Measurements from ENCODE around the gene LRRC4C.

Gene LRRC4C

DNA sequence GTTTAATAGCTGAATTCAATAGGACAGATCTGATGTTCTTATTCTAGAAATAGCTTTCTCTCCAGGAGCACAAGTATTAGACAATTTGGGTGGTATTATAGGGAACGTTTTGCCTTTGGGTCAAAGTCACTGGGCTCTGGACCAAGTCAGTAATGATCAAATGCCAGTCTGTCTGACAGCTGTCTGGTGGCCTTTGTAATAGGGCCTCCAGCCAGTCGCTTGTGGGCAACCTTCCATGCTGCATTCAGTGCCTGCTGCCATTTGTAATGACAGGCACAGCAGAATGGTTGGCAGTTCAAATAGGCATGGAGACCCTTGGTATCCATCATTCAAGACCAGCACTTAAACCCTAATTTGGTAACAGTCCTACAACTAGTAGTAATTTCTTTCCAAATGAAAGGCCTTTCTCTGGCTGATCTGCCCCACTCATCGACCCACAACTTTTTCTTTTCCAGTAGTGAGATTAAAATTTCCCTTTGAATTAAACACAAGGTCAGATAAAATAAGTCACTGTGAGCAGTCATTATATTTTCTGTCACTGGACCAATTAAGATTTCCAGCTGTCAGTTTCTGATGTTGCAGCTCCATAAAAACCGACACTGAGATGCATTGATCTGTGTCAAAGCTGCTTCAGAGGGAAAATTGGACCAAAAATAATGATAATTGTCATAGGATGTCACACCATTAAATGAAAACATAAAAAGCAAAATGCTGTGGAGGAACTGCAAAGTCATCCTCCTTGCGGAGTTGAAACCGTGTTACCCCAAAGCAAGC lies 1038.1 kb downstream of the LRRC4C start:
- DNase-seq: no peak

DNA sequence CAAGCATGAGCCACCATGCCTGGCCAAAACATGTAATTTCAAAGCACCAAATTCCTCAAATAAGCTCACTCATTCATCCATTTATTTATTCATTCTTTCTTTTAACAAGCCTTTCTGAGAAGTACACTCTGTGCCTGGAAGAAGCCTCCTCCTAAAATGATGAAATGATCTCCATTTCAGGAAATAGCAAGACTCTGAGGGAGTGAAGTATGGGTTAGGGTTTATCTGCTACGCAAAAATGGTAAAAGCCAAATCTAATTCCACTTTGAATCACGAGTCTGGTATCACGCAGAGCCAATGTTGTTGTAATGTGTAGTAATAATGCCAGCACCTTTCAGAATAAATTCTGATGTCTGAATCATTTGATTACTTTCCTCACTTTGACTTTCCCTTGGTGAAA lies 1041.8 kb downstream of the LRRC4C start:
- no peak for DNase-seq

DNA sequence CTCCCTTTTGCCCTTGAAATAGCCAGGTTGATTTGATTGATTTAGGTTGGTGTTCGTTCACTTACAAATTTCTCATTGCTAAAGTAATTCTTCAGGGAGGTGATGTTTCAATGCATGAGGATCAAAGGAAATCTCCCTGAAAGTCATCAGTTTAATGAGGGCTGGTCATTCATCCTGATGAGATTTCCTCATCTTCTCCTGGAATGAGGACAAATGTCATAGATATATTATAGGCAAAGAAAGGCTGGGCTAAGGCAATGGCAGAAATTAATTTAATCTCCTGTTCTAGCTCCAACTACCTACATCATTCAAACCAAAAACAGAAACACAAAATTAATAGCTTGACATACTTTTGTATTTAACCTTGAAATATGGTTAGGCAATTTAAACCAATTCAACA lies 1052.1 kb downstream of the LRRC4C start:
- DNase-seq: no peak

DNA sequence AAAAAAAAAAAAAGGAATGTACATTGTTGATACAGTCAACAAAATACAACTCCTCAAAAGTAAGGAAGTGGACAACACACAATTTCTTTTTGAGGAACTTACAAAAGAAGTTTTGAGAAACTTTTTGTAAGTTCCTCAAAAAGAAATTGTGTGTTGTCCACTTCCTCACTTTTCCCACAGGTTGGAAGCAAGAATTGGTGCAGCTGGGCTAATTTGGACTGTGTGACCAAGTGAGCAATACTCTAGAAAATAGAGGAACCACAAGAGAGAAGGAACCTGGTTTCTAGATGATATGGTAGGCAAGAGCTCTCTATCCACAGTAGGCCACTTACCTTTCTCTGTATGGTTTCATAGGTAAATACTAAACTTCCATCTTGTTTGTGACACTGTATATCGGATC lies 1053.8 kb downstream of the LRRC4C start:
- no peak for DNase-seq

DNA sequence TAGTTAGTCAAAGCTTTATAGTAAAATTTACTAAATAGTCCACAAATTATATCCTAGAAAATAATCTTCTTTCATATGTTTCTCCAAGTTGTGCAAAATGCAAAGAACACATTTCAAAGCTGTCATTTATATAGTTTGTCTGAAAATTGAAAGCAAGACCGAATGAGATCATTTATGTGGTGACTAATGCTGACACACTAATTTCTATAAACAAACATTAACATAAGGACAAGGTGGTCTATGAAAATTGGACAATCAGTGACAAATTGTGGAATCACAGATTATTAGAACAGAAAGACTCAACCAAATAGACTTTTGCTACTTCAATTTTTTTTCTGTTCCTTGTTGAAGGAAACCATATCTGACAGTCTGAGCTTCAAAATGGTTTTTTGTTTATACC lies 1056.1 kb downstream of the LRRC4C start:
- no peak for DNase-seq

DNA sequence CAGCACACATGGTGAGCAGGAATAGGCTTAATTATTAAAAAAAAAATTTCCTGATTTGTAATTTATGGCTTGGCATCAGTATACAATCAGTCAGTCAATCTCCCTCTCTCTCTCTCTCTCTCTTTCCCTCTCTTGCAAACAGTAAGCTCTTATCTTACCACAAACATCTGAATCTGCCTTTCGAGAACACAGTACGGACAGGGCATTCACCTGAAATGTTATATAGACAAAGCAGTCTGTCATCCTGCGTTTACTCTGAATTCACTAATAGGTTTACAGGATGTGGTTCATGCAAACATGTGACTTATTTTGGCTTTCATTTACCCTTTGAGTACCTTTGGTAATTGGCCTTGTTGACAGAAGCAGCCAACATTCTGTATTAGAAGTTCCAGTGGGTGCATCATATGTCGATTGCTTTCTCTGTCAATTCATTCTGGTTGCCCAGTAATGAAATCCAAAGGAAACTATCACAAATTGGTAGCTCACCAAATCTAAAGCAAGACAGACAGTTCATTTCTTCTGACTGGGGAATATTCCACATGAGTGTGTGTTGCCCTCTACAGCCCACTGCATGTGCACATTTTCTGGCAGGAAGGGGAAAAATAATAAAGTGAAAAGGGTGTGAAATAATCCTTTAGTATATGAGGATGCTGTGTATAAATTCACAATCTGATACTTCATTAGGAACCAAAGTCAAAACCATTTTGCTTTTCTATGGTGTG lies 1058.2 kb downstream of the LRRC4C start:
- DNase-seq: no peak

DNA sequence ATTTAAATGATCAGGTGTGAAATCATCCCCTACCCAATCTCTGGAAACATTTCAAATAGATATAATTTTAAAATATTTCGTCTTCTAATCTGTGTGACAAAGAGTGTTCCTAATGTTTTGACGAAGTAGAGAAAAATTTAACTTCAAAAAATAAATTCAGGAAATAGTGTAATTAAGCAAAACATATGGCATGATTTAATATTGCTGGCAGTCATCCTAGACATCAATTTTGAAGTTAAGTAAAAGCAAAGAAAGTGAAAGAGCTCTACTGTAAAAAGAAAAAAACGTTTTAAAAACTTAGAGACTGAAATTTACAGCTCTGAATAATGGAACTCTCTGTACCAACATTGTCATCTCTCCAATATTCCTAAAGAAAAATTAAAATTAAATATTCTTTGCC lies 1062.3 kb downstream of the LRRC4C start:
- DNase-seq: no peak

DNA sequence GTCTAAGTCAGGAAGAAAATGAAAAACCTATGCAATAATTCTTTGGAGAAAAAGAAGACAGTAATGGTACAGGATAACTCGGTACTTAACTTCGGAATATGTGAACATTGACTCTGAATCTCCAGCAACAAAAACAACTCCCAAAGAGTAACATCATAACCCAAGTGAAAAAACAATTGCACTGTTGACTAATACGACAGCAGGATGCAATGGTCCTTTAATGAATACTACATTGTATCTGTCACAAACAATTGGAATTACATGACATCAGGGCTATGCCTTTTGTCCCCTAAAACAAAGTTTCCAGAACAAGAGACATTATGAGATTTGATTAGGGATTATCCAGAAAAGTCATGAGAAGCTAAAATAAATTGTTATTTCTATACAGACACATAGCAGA lies 1065.9 kb downstream of the LRRC4C start:
- no peak for DNase-seq

DNA sequence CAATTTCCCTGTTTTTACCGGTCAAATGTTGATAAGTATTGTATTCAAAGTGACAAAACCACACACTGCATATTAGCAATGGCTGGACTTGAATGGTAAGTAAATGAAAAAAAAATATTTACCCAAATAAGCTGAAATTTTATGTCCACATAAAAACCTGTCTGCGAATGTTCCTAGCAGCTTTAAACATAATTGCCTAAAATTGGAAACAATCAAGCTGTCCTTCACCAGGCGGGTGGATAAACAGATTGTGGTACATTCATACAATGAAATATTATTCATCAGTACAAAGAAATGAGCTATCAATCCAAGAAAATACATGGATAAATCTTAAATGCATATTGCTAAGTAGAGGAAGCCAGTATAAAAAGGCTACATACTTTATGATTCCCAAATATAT lies 1067.8 kb downstream of the LRRC4C start:
- no peak for DNase-seq

DNA sequence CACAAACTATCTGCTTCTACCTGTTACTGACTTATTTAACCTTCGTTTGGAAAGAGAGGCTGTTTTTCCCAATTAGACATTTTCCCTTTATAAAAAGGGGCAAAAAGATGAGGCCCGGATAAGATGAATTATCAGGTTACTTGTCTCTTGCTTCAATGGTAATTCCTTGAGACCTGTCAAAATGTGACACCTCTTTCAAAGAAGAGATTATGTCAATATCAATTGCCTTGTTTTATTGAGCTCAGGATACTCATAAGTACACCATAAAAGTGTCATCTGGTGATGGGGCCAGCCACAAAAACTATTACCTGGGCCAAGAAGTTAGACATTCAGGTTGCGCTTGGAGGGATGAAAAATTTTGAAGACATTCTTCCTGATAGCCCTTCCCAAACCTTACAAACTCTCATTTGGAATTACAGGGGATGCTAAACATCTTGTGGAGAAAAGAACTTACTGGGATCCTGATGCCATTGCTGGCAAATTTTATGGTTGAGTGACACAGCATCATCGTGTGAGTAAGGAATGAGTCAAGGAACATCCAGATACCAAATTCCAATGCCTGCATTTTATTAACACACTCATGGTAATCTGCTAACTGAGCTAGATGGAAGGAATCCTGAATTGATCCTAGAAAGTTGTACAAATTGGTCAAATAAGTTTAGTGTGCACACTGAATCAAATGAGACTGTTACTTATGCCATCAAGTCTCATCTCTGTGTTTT lies 1071.2 kb downstream of the LRRC4C start:
- DNase-seq: no peak

DNA sequence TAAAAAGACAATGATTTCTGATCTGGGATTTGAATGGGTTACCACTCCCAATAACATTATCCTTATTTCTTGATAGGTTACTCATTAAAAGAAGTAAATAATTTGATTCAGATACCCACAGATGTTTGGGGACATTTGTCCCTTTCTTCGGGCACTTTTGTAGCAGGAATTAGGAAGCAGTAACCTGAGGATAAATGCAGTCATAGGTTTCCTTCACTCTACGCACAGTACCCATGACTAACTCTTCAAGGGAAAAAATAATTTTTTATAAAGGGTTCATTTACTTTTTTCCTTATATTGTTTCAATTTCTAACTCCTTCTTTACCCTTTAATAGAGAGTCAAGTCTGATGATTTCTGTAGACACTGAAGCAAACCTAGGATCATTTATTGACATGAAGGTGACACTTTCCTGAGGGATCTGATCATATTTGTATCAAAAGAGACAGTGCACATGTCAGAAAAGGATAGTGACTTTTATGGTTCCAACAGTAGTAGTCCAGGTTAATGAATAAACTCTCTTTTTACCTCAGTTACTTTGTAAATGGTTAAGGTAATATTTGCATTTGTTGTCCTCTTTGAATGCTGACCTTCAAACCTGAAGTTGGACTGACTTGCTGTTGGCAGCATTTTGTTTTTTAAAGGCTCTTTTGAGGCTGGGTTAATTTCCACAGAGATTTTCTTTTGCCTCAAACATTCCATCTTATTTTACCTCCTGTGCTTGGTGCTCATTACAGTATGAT lies 1072.0 kb downstream of the LRRC4C start:
- DNase-seq: no peak

DNA sequence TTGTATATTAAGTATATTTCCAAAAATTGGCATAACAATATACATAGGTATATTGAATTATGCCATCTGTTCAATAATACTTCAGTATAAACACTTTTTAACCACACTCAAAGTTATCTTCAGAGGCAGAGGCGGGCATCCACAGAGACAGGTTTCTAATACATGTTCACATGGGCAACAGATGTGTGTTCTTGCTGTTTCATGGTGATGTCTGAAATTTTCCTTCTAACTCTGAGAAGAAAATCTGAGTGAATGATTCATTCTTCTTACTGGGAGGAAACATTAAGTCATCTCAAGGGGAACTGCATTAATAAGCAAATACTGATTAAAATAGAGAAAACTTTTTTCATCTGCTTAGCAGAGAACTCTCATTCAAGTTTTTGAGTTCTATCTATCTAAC lies 1074.5 kb downstream of the LRRC4C start:
- no peak for DNase-seq

DNA sequence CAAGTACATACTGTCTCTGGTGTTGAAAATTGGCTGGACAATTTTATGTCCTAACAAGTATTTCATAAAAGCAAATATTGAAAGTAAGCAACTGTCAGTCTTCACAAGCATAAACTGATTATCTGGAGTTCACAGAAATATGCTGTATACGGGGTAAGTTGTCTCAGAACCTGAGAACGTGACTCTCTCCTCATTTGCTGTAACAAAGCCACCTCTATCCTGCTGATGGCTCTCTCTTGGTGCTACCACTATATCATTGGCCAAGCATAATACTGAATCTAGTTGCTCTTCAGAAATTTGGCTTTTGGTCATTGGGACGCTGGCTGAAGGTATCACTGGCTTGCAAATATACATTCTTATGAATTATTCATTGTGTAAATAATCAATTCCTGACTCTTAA lies 1078.0 kb downstream of the LRRC4C start:
- DNase-seq: no peak

DNA sequence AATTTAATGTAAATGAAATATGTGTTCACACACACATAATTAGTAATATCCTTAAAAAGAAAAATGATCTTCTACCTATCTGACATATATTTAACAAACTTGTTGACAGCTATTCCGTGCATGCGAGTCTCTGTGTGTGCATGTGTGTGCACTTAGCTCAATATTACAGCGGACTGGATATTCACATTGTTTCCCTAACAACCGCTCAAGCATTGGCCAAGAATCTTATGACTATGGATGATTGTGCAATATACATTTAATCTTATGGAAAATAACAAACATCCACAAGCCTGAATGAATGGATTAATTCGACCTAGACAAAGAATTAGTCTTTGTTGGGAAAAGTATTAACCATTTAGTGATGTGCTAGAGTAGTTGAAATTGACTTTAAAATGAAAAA lies 1078.6 kb downstream of the LRRC4C start:
- DNase-seq: no peak

DNA sequence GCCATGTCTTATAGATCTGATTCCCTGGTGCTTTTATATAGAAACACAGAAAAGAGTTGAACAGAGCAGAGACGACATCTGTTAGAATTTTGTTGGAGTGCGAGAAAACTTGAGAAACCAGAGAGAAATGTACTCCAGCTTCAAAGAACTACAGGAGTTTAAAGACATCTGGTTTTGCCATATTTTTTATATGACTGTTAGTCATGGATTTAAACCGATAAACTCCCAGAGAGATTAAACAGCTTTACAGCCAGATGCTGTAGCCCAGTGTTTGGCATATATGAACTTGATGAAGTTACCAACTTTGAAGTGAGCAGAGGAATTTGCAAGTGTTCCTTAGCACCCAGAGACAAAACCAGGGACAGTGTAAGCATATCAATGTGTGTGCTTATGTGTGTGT lies 1083.1 kb downstream of the LRRC4C start:
- no peak for DNase-seq

DNA sequence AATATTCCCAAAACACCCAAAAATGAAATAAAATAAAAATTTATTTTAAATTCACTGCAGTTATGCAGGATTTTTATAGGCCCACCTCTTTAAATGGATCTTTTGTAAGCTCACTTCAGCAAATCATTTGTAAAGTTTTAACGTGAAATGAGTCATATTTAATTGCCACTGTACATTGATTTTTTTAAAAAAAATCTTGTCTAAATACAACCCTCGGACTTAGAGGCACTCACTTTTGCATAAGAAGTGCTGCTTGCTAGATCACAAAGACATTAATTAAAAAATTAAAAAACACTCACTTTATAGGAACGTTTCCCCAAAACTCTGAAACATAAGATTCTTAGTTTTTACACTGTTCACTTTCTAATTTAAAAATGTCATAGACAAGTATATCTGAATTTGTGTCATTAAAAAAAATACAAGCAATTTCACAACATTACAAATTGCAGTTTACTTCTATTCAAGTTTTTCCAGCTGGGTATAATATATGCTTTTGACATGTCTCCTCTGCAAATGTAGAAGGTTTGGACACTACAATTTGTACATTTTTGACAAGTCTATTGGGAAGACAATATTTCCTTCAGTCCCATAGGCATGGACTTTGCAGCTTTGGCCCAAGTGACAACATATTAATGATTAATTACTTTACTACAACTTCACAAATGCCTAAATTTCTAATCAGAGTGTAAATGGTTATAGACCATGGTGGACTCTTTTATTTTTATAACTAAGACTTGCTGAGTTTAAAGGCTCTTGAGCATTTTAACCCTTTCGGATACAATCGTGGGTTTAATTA lies 1088.4 kb downstream of the LRRC4C start:
- no peak for DNase-seq

DNA sequence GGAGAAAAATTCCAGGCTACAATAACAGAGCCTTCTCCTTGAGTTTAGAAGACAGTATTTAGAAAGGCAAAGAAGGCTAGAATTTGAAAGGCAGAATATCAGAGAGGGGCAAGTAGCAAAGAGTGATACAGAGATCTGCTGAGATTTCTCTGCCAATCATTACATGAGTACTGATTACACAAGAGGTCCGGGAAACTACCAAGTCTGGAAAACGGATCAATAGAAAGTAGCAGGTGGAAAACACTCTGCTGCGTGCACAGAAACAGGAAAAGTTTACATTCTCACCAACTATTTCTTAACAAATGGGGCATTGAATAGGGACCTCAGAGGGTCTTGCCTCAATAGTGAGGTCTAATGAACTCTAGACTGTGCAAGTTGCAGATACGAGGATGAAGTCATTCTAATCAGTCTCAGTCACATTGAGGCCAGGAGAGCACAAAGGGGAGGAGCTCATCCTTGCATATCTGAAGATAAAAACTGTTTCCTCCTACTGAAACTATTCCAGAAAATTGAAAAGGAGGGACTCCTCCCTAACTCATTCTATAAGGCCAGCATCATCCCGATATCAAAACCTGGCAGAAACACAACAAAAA lies 1099.2 kb downstream of the LRRC4C start:
- DNase-seq: no peak

DNA sequence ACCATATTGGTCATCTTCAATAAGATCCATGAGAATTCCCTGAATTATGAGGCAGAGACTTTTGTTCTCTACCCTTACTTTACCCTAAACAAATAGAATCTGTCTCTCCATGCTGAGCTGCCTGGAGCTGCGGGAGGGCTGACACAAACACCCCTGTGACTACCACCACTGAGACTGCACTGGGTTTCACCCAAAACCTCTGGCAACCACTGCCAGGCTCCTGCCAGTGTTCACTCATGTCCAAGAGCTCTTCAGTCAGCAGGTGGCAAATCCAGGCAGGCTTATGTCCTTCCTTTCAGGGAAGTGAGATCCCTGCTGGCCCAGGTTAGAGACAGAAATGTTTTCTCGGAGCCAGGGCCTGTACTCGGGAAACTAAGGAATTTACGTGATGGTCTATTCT lies 1105.3 kb downstream of the LRRC4C start:
- DNase-seq: no peak

DNA sequence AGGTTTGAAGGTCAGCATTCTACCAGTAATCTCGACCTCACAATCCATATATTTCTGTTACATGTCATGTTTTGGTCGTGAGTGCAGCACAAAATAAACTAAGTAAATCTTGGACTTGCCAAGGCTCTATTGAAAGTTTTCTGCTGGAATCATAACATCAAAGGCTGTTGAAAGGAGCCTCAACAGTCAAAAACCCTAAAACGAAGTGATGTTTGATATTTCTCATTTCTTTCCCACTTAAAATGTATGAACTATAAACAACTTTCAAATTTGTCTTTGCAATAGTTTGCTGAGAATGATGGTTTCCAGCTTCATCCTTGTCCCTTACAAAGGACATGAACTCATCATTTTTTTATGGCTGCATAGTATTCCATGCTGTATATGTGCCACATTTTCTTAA lies 1118.5 kb downstream of the LRRC4C start:
- DNase-seq: no peak

DNA sequence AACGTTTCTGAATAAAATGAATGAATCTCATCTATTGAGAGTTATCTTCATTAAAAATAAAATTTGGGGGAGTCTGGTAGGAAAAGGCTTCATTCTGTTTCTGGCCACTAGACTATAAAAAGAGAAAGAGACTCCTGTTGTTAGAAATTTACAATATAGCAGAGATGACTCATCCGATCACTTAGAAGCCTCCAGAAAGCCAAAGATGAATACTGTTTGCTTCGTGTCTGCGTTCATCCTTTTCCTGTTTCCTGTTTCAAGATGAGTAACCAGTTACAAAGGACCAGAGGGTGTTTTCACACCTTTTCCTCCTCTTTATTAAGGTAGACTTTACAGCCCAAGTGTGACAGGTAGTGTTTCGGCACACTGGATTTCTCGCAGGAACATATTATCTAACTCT lies 1120.7 kb downstream of the LRRC4C start:
- DNase-seq: no peak

DNA sequence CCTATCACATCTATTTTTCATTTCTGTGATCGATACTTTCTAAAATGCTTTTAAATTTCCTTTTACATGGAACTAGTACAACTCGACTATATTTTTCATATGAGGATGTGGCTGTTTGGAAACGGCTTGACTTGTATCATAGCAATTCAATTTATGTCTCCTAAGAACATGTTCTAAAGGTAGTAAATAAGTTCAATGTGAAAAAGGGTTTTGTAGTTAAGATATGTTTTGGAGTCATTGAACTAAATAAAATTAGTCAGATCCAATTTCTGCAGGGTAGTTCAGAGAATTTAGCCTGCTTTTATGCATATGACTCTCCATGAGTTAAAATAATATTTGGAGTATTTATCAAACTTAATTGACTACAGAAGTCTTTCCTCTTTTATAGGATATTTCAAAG lies 1121.4 kb downstream of the LRRC4C start:
- no peak for DNase-seq

DNA sequence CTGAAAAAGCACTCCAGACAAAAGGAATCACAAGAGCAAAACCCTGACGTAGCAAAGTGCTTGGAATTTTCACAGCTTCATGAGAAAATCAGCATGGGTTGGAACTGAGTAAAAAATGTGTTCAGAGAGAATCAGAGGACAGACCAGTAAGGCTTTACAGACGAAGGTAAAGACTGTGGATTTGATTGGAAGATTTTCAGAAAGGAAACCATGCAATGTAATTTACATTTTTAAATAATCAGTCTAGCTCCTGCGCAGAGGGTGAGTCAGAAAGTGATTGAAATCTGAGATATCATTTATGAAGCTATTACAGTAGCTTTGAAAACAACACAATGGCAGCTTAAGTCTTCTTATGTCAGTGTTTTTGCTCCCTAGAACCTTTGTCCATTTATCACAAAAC lies 1122.3 kb downstream of the LRRC4C start:
- DNase-seq: no peak
